ENCODE results near the gene SMIM35.

Gene SMIM35

DNA sequence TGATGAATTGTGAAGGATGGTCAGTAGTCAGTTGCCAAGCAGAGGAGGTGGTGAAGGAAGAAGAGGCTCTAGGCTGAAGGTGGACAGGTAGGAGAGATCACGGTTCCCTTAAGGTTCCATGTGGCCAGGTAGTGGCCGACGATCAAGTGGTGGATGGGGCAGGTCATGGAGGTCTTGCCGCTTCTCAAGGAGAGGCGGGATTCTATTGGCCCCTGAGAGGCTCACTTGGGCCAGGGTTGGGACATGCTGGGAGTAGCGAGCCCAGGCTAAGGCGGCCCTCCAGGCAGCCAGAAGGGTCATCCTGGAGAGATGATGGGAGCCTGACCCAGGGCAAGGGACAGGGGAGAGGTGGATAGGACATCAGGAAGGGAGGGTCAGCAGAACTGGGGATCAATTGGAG is 30.8 kb downstream of the SMIM35 start:
- Histone ChIP-seq H3K9ac (ENCODE audit: low read length) (no peak overlapping the region), H3K9me3 (ENCODE audit: insufficient read depth, low read depth, low read length) (no peaks in the 10 kb centered on the region), H3K4me2 (ENCODE audit: low read length) (no peak overlapping the region), H2AK5ac (ENCODE audit: low read length) (no peak overlapping the region), H2AFZ (ENCODE audit: insufficient read depth, low read length, poor library complexity) (no peak overlapping the region), H2BK120ac (ENCODE audit: insufficient read depth, low read length, poor library complexity) (no peak overlapping the region), H3K14ac (ENCODE audit: low read length) (no peak overlapping the region), H3K79me1 (ENCODE audit: low read length) (no peaks in the 10 kb centered on the region), H3K4me3 (ENCODE audit: low read depth, low read length) (no peak overlapping the region), H3K79me2 (ENCODE audit: control insufficient read depth, insufficient read depth, low read length, poor library complexity) (no peaks in the 10 kb centered on the region), H3K4ac (ENCODE audit: low read depth, low read length) (no peak overlapping the region), H3K27me3 (ENCODE audit: insufficient read depth, low read length) (no peaks in the 10 kb centered on the region), H3K27ac (ENCODE audit: low read depth, low read length) (no peak overlapping the region), H3K18ac (ENCODE audit: low read length) (no peak overlapping the region), H4K12ac (ENCODE audit: low read depth, low read length) (no peak overlapping the region), H3K4me1 (ENCODE audit: control insufficient read depth in 1 of 2, insufficient read depth in 2 of 2, low read length in 2 of 2) (peaks cover 0 to 2% of the 10 kb centered on the region in 2 experiments), H4K8ac (ENCODE audit: low read depth, low read length) (no peak overlapping the region), H3K36me3 (ENCODE audit: control insufficient read depth in 1 of 2, insufficient read depth in 2 of 2, low read length in 2 of 2) (no peaks in the 10 kb centered on the region), H2BK5ac (ENCODE audit: low read depth, low read length, poor library complexity) (no peak overlapping the region), H4K91ac (ENCODE audit: low read depth, low read length) (no peak overlapping the region), H2BK12ac (ENCODE audit: low read length) (no peak overlapping the region), H3K23ac (ENCODE audit: low read length) (no peak overlapping the region)
- DNase-seq: no peak
- WGBS (ENCODE audit: extremely low coverage, insufficient coverage, insufficient read length): no CpG with 5 or more reads among the region's 7 CpGs

DNA sequence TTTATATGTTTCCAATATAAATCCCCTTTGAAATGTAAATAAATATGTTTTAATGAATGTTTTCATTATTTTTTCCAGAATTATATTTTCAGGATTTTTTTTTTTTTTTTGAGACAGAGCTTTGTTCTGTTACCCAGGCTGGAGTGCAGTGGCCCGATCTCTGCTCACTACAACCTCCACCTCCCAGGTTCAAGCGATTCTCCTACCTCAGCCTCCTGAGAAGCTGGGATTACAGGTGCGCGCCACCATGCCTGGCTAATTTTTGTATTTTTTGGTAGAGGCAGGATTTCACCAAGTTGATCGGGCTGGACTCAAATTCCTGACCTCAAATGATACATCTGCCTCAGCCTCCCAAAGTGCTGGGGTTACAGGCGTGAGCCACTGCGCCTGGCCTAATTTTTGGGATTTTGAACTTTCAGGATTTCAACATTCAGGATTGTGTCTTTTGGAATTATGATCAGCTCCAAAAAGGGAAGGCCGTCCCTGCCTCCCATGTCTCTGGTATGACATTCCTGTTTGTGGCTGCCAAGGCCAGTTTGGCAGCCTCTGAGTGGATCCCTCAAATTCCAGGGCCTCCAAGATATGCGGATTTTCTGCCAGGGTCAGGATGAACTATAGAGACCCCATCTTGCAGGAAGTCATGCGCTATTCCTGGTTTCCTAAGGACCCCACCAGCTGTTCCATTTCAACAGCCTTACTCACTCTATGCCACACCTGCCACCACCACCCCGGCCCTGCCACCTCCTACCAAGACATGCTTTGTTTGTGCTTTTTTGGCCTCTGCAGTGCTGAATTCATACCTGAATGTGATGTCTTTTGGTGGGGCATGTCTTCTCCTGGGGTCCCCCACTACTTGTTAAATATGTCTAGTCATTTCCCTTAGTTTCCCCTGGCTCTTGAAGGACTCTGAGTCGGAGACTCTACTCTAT is 31.8 kb downstream of the SMIM35 start:
- Histone ChIP-seq H2BK120ac (ENCODE audit: insufficient read depth, low read length, poor library complexity) (no peak overlapping the region), H3K79me2 (ENCODE audit: control insufficient read depth, insufficient read depth, low read length, poor library complexity) (no peaks in the 10 kb centered on the region), H3K27ac (ENCODE audit: low read depth, low read length) (no peak overlapping the region), H4K12ac (ENCODE audit: low read depth, low read length) (no peak overlapping the region), H2BK12ac (ENCODE audit: low read length) (no peak overlapping the region), H4K8ac (ENCODE audit: low read depth, low read length) (no peak overlapping the region), H3K23ac (ENCODE audit: low read length) (no peak overlapping the region), H3K79me1 (ENCODE audit: low read length) (no peaks in the 10 kb centered on the region), H3K4ac (ENCODE audit: low read depth, low read length) (no peak overlapping the region), H4K91ac (ENCODE audit: low read depth, low read length) (no peak overlapping the region), H3K9ac (ENCODE audit: low read length) (no peak overlapping the region), H2AFZ (ENCODE audit: insufficient read depth, low read length, poor library complexity) (no peak overlapping the region), H3K36me3 (ENCODE audit: control insufficient read depth in 1 of 2, insufficient read depth in 2 of 2, low read length in 2 of 2) (no peaks in the 10 kb centered on the region), H2BK5ac (ENCODE audit: low read depth, low read length, poor library complexity) (no peak overlapping the region), H3K4me2 (ENCODE audit: low read length) (no peak overlapping the region), H3K4me1 (ENCODE audit: control insufficient read depth in 1 of 2, insufficient read depth in 2 of 2, low read length in 2 of 2) (no peaks in the 10 kb centered on the region), H2AK5ac (ENCODE audit: low read length) (no peak overlapping the region), H3K14ac (ENCODE audit: low read length) (no peak overlapping the region), H3K9me3 (ENCODE audit: insufficient read depth, low read depth, low read length) (no peaks in the 10 kb centered on the region), H3K27me3 (ENCODE audit: insufficient read depth, low read length) (no peaks in the 10 kb centered on the region), H3K18ac (ENCODE audit: low read length) (no peak overlapping the region), H3K4me3 (ENCODE audit: low read depth, low read length) (no peak overlapping the region)
- WGBS (ENCODE audit: extremely low coverage, insufficient coverage, insufficient read length): no CpG with 5 or more reads among the region's 12 CpGs
- DNase-seq: no peak

DNA sequence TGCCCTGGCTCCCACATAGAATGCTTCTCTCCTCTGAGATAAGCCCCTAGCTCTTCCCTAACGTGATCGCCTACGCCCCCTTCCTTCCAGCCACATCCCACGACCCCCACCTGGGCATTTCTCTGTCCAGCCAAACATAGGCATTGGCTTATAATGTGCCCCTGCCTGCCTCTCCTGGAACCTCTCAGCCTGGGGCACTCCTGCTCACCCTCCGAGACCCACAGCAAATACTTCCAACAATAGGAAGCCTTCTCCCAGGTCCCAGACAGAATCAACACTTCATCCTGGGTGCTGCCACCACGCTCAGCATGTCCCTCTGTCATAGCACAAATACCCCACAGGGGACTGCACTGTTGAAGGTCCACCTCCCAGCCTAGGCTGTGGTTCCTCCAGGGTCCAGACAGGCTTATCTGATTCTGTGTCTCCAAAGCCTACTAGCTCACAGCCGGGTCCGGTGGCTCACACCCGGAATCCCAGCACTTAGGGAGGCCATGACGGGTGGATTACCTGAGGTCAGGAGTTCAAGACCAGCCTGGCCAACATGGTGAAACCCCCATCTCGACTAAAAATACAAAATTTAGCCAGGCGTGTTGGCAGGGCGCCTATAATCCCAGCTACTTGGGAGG is 34.1 kb downstream of the SMIM35 start:
- H3K9ac ChIP-seq (ENCODE audit: low read length): no peak overlapping the region
- DNase-seq: no peak
- no peak overlapping the region for H2AK5ac ChIP-seq (ENCODE audit: low read length)
- no peak overlapping the region for H2BK5ac ChIP-seq (ENCODE audit: low read depth, low read length, poor library complexity)
- no peak overlapping the region for H3K23ac ChIP-seq (ENCODE audit: low read length)
- no peaks in the 10 kb centered on the region for H3K4me1 ChIP-seq (ENCODE audit: control insufficient read depth in 1 of 2, insufficient read depth in 2 of 2, low read length in 2 of 2)
- no CpG with 5 or more reads among the region's 13 CpGs for WGBS (ENCODE audit: extremely low coverage, insufficient coverage, insufficient read length)
- H3K4me2 ChIP-seq (ENCODE audit: low read length): no peak overlapping the region
- H3K4me3 ChIP-seq (ENCODE audit: low read depth, low read length): no peak overlapping the region
- no peaks in the 10 kb centered on the region for H3K36me3 ChIP-seq (ENCODE audit: control insufficient read depth in 1 of 2, insufficient read depth in 2 of 2, low read length in 2 of 2)
- no peak overlapping the region for H3K4ac ChIP-seq (ENCODE audit: low read depth, low read length)
- no peak overlapping the region for H3K18ac ChIP-seq (ENCODE audit: low read length)
- H3K9me3 ChIP-seq (ENCODE audit: insufficient read depth, low read depth, low read length): no peaks in the 10 kb centered on the region
- no peak overlapping the region for H3K14ac ChIP-seq (ENCODE audit: low read length)
- H3K27ac ChIP-seq (ENCODE audit: low read depth, low read length): no peak overlapping the region
- H4K8ac ChIP-seq (ENCODE audit: low read depth, low read length): no peak overlapping the region
- no peaks in the 10 kb centered on the region for H3K79me2 ChIP-seq (ENCODE audit: control insufficient read depth, insufficient read depth, low read length, poor library complexity)
- H3K27me3 ChIP-seq (ENCODE audit: insufficient read depth, low read length): no peaks in the 10 kb centered on the region
- no peak overlapping the region for H4K12ac ChIP-seq (ENCODE audit: low read depth, low read length)
- H4K91ac ChIP-seq (ENCODE audit: low read depth, low read length): no peak overlapping the region
- H2BK120ac ChIP-seq (ENCODE audit: insufficient read depth, low read length, poor library complexity): no peak overlapping the region
- no peak overlapping the region for H2BK12ac ChIP-seq (ENCODE audit: low read length)
- H3K79me1 ChIP-seq (ENCODE audit: low read length): no peaks in the 10 kb centered on the region
- no peak overlapping the region for H2AFZ ChIP-seq (ENCODE audit: insufficient read depth, low read length, poor library complexity)

DNA sequence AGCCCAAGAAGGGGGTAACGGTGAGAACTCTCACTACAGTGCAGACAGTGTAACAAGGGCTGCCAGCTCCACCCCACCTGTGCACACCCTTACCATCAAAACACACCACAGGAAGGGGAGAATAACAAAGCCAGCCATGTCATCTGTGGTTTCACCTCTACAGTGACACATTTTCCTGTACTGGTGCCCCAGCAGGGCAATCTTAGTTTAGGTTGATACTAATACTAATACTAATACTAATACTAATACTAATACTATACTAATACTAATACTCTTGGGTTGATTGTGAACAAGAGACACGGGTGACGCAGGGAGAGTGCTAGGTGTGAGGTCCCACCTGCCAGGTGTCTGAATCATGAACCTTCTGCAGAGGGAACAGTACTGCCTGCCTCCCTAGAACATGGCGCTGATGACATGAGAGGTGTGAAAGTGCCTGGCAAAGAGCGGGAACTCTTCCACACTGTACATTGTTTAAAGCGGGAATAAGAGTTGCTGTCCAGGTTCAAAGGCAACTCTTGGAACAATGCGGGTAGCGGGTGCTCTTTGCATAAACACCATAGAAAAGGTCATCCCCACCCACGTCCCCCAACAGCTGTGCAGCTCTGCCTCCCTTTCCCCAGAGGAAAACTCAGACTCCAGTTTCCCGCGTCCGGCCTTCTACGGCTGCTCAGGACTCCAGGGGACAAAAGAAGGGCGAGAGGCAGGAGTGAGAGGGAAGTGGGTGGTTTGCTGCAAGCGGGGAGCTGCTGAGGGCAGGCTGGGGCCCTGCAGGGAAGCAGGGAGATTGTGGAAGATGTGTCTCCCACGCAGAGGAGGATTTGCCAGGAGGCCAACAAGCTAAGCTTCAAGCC is 34.9 kb downstream of the SMIM35 start:
- DNase-seq: no peak
- H3K27ac ChIP-seq (ENCODE audit: low read depth, low read length): no peak overlapping the region
- H3K9me3 ChIP-seq (ENCODE audit: insufficient read depth, low read depth, low read length): no peaks in the 10 kb centered on the region
- no peak overlapping the region for H2BK12ac ChIP-seq (ENCODE audit: low read length)
- H3K4ac ChIP-seq (ENCODE audit: low read depth, low read length): no peak overlapping the region
- no peaks in the 10 kb centered on the region for H3K36me3 ChIP-seq (ENCODE audit: control insufficient read depth in 1 of 2, insufficient read depth in 2 of 2, low read length in 2 of 2)
- WGBS (ENCODE audit: extremely low coverage, insufficient coverage, insufficient read length): no CpG with 5 or more reads among the region's 16 CpGs
- H3K79me2 ChIP-seq (ENCODE audit: control insufficient read depth, insufficient read depth, low read length, poor library complexity): no peaks in the 10 kb centered on the region
- H3K18ac ChIP-seq (ENCODE audit: low read length): no peak overlapping the region
- no peaks in the 10 kb centered on the region for H3K4me1 ChIP-seq (ENCODE audit: control insufficient read depth in 1 of 2, insufficient read depth in 2 of 2, low read length in 2 of 2)
- no peak overlapping the region for H2AFZ ChIP-seq (ENCODE audit: insufficient read depth, low read length, poor library complexity)
- no peak overlapping the region for H4K12ac ChIP-seq (ENCODE audit: low read depth, low read length)
- H2BK5ac ChIP-seq (ENCODE audit: low read depth, low read length, poor library complexity): no peak overlapping the region
- no peak overlapping the region for H4K91ac ChIP-seq (ENCODE audit: low read depth, low read length)
- H3K27me3 ChIP-seq (ENCODE audit: insufficient read depth, low read length): no peaks in the 10 kb centered on the region
- no peak overlapping the region for H3K14ac ChIP-seq (ENCODE audit: low read length)
- H2AK5ac ChIP-seq (ENCODE audit: low read length): no peak overlapping the region
- H4K8ac ChIP-seq (ENCODE audit: low read depth, low read length): no peak overlapping the region
- H3K23ac ChIP-seq (ENCODE audit: low read length): no peak overlapping the region
- no peaks in the 10 kb centered on the region for H3K79me1 ChIP-seq (ENCODE audit: low read length)
- no peak overlapping the region for H3K4me3 ChIP-seq (ENCODE audit: low read depth, low read length)
- H3K4me2 ChIP-seq (ENCODE audit: low read length): no peak overlapping the region
- H3K9ac ChIP-seq (ENCODE audit: low read length): no peak overlapping the region
- no peak overlapping the region for H2BK120ac ChIP-seq (ENCODE audit: insufficient read depth, low read length, poor library complexity)
